Umbilical cord (tissue), 2 donors: Measurements from ENCODE around the gene ACYP2. TPM values are rescaled to one million over a fixed set of nuclear protein-coding genes. Genes with fewer than 3 reads are reported as not detected.
A peak's percentile ranks its signal among the peaks of the same experiment; 100 is the strongest.
"Not testable (repeated sequence)": the region's sequence is repeated elsewhere in the genome, so short reads cannot be mapped to it uniquely, and the experiment has no call there.

Source experiments
- DNase-seq: peaks from one replicate; pipeline ENCODE4 v3.0.0-alpha.2; 2015; ENCODE audit warnings: low spot score
- total RNA-seq: library from RNA; depleted of rRNA; stranded (reverse); fragments of >200 nt; gene quantifications from one replicate; pipeline ENCODE4 v1.2.3, GENCODE V29; 2014; ENCODE audit warnings: low replicate concordance; ENCODE audit not compliant: insufficient read depth

ACYP2 gene
- total RNA-seq, 1 donor from 2014 or later: 17.3 TPM

GRCh38 chr2:54097124-54097523 is 18.3 kb upstream of the ACYP2 start:
- no peak for DNase-seq

GRCh38 chr2:54099370-54099769 is 16.0 kb upstream of the ACYP2 start:
- DNase-seq: no peak

GRCh38 chr2:54099829-54100585 is 15.4 kb upstream of the ACYP2 start:
- DNase-seq: no peak

GRCh38 chr2:54100772-54101171 is 14.6 kb upstream of the ACYP2 start:
- DNase-seq: no peak

- DNase-seq: peak; percentile 37
These were observed 11.7 kb upstream of the ACYP2 start for GRCh38 chr2:54103454-54104314.

GRCh38 chr2:54106631-54107454 is 8.6 kb upstream of the ACYP2 start:
- peak; percentile 58 for DNase-seq

- DNase-seq: no peak
These were observed 8.0 kb upstream of the ACYP2 start for GRCh38 chr2:54107455-54107764.

DNA sequence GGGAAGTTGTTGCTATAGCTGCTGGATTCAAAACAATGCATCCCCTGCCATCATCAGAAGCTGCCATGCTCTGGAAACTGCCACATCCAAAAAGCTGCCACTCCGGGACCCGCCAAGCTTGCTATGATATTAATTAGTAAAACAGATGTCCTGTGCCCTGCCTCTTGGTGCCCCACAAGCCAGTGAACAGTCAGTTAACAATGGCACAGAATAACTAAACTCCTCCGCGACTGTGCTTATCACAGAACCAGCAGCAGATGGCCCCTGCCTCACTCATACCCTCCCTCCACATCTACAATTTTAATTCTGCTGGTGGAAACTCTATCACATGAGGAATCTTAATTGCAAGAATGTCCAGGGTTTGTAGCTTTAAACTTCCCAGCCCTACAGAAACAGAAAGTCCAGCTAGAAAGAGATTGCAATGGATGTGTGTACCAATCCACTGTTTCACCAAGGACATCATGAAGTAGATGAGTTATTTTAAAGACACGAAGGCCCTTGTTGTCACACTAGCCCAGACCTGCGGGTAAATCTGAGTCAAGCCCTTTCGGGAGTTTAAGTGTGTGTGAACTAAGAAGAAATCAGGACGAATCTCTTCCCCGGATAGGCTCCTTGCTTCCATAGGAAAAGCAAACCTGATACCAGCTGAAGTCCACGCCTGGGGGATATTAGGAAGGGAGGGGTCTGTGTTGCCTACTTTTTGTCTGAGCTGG is 7.4 kb upstream of the ACYP2 start:
- no peak for DNase-seq

DNA sequence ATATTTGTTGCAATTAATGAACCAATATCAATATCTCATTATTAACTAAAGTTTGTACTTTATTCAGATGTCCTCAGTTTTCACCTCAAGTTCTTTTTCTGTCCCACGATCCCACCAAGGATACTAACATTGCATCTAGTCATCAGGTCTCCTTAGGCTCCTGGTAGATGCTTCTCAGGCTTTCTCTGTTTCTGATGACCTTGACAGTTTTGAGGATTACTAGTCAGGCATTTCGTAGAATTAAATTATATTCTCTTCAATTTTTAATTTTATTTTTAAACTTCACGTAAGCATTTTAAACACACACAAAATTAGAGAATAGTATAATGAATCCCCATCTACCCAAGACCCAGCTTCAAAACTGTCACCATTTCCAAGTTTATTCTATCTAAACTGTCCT is 5.6 kb upstream of the ACYP2 start:
- no peak for DNase-seq

- DNase-seq: not testable (repeated sequence)
These were observed 936 bp upstream of the ACYP2 start for GRCh38 chr2:54114479-54114878.

GRCh38 chr2:54114936-54115283 is 505 bp upstream of the ACYP2 start:
- DNase-seq: no peak

DNA sequence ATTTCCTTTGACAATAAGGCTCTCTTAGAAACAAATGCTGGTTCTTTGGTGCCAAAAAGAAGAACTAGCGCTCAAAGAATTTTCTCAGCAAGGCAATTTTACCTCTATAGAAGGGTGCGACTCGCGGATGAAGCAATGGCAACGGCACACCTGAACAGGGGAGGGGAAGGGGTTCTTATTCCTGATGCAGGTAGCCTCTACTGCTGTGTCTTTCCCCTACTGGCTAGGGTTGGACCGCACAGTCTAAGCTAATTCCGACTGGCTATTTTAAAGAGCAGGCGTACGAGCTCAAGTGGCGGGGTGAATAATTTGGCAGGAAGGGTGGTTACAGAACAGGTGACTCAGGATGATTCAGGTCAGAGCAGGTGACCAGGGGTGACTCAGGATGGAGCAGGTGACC is 1.2 kb downstream of the ACYP2 start:
- not testable (repeated sequence) for DNase-seq

GRCh38 chr2:54120950-54121349 is 5.5 kb downstream of the ACYP2 start:
- no peak for DNase-seq

DNA sequence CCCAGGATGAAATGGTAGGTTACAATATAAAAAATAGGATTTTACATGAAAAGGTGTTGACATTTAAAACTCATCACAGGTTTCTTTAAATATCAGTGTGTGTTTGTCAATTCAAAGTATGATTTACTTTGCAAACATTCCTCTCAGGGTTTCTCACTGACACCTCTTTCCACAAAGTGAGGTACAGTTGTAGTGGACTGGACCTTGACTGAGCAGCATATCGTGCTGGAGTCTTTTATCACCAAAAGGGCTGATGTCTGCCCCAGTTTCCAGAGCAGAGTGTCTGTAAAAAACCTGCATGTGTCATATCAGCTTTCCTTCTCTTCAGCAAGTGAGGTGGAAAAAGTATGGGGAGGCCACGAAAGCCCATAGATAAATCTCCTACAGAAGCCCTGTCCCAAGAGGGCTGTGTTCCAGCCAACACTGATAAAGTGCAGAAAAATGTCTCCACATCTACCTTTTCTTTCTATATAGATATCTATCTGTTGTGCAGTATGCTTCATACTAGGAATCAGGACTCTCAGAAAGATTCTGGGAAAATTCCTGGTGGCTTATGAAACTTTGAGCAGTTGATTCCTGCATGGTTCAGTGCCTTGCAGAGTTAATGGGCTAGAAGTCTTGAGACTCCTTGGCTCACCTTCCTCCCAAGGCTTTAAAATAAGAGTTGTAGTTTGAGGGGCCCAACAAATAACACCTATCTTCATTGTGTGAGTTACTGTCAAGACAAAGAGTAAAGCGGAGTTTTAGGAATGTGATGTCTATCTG is 6.9 kb downstream of the ACYP2 start:
- no peak for DNase-seq

- peak; percentile 53 for DNase-seq
These were observed 7.5 kb downstream of the ACYP2 start for GRCh38 chr2:54122939-54123338.

- not testable (repeated sequence) for DNase-seq
These were observed 11.8 kb downstream of the ACYP2 start for GRCh38 chr2:54127174-54127573.

GRCh38 chr2:54133056-54133455 is 17.6 kb downstream of the ACYP2 start:
- DNase-seq: no peak

GRCh38 chr2:54139210-54139609 is 23.8 kb downstream of the ACYP2 start:
- no peak for DNase-seq

DNA sequence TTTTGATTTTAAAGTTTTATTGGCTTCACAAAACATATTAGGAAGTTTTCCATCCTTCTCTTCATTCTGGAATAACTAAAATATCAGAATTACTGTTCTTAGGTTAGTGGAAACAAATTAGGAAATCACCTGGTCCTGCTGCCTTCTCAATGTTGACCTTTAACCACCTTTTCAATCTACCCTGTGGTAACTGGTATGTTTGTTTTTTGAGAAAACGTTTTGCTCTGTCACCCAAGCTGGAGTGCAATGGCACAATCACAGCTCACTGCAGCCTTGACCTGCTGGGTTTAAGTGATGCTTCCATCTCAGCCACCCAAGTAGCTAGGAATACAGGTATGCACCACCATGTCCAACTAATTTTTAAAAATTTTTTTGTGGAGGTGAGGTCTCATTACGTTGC is 28.4 kb downstream of the ACYP2 start:
- DNase-seq: no peak

- DNase-seq: no peak
These were observed 33.0 kb downstream of the ACYP2 start for GRCh38 chr2:54148391-54148790.
